ENCODE data around the gene CT45A10. TPM values are rescaled to one million over a fixed set of nuclear protein-coding genes. Genes with fewer than 3 reads are reported as not detected.

Gene CT45A10
- total RNA-seq, 1 donor from 2014 or later = not detected

Other genes with a start within 250 kb of the CT45A10 start
- not detected in 2 replicates for gene CT45A1, start 179.8 kb downstream of the CT45A10 start, total RNA-seq
- not detected in 2 replicates for gene CT45A3, start 125.3 kb downstream of the CT45A10 start, total RNA-seq
- not detected in 2 replicates for gene CT45A5, start 107.9 kb downstream of the CT45A10 start, total RNA-seq
- not detected in 2 replicates for gene CT45A6, start 90.7 kb downstream of the CT45A10 start, total RNA-seq
- gene CT45A2, start 73.4 kb downstream of the CT45A10 start, total RNA-seq = not detected in 2 replicates
- not detected in 2 replicates for gene CT45A7, start 56.2 kb downstream of the CT45A10 start, total RNA-seq
- gene CT45A8, start 38.9 kb downstream of the CT45A10 start, total RNA-seq = not detected in 2 replicates
- not detected in 2 replicates for gene CT45A9, start 21.6 kb downstream of the CT45A10 start, total RNA-seq
- gene SAGE1, start 272 bp upstream of the CT45A10 start, total RNA-seq = not detected in 2 replicates
- 17.6 and 17.7 TPM in 2 replicates for gene MMGT1, start 80.5 kb upstream of the CT45A10 start, total RNA-seq
- gene SLC9A6, start 92.0 kb upstream of the CT45A10 start, total RNA-seq = 15.3 and 15.5 TPM in 2 replicates

All from progenitor cell of endocrine pancreas (in vitro differentiated cells).